Measurements from ENCODE around the gene BRCC3.

BRCC3 gene

DNA sequence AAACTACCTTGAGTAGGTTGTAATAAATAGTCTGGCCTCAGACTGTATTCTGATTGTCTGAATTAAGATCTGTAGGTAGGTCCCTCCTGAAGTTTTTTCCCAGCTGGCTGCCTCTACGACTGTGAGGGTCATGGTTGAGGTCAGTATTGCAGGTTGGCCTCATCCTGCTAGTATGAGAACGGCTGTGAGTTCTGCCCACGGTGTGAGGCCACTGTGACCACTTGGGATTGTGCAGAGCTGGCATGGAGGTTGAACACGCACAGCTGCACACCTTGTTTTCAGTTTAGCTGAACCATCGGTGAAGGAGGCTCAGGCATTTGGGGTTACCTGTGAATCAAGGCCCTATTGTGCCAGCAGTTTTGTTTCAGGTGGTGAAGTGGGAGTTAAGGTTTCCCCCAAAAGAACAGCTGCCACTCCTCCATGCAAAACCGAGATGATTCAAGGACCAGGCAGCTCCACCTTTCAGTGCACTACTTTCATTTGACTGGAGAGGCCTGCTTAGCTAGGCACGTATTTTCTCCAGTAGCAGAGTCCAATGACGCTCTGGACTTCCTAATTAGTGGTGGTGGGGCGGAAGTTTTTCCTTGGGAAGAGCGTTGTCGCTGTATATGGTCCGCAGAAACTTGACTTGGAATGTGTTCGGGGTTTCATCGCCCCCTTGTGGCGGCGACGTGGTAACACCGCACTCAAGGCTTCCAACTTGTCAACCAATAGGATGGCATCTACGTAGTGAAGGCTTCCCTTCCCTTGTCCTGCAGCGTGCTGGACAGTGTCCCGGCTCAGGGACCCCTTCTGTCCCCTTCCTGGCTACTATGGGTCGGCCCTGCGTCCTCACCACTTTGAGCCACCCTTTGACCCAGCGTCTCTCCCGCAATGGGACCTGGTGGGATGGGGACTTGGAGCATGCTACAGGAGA, 14.2 kb upstream of the BRCC3 start:
- peak overlapping the region; percentile 26 for H3K4me3 ChIP-seq (ENCODE audit: low read depth, low read length)
- TF ChIP-seq, protein P1, sequence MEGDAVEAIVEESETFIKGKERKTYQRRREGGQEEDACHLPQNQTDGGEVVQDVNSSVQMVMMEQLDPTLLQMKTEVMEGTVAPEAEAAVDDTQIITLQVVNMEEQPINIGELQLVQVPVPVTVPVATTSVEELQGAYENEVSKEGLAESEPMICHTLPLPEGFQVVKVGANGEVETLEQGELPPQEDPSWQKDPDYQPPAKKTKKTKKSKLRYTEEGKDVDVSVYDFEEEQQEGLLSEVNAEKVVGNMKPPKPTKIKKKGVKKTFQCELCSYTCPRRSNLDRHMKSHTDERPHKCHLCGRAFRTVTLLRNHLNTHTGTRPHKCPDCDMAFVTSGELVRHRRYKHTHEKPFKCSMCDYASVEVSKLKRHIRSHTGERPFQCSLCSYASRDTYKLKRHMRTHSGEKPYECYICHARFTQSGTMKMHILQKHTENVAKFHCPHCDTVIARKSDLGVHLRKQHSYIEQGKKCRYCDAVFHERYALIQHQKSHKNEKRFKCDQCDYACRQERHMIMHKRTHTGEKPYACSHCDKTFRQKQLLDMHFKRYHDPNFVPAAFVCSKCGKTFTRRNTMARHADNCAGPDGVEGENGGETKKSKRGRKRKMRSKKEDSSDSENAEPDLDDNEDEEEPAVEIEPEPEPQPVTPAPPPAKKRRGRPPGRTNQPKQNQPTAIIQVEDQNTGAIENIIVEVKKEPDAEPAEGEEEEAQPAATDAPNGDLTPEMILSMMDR (IDR thresholded peaks at IDR 0.05; ENCODE audit: low read depth, low read length, missing control alignments): peak; percentile 78
- DNase-seq (ENCODE audit: low read depth): no peak

GRCh38 chrX:155061760-155062159, 9.5 kb upstream of the BRCC3 start:
- TF ChIP-seq, protein P1 (IDR thresholded peaks at IDR 0.05; ENCODE audit: low read depth, low read length, missing control alignments): no peak
- no peak overlapping the region for H3K4me3 ChIP-seq (ENCODE audit: low read depth, low read length)
- DNase-seq (ENCODE audit: low read depth): no peak

- no peak for DNase-seq (ENCODE audit: low read depth)
- H3K4me3 ChIP-seq (ENCODE audit: low read depth, low read length): no peak overlapping the region
- TF ChIP-seq, protein P1 (IDR thresholded peaks at IDR 0.05; ENCODE audit: low read depth, low read length, missing control alignments): no peak
Observed at GRCh38 chrX:155065035-155065734, 6.1 kb upstream of the BRCC3 start.

- no peak for DNase-seq (ENCODE audit: low read depth)
- TF ChIP-seq, protein P1 (IDR thresholded peaks at IDR 0.05; ENCODE audit: low read depth, low read length, missing control alignments): no peak
- H3K4me3 ChIP-seq (ENCODE audit: low read depth, low read length): no peak overlapping the region
Observed at GRCh38 chrX:155068165-155068564, 3.1 kb upstream of the BRCC3 start.

- DNase-seq (ENCODE audit: low read depth): no peak
- TF ChIP-seq, protein P1 (IDR thresholded peaks at IDR 0.05; ENCODE audit: low read depth, low read length, missing control alignments): no peak
- H3K4me3 ChIP-seq (ENCODE audit: low read depth, low read length): peak overlapping the region; percentile 59
Observed at GRCh38 chrX:155069414-155069813, 1.9 kb upstream of the BRCC3 start.

GRCh38 chrX:155070038-155070437, 1.3 kb upstream of the BRCC3 start:
- TF ChIP-seq, protein P1 (IDR thresholded peaks at IDR 0.05; ENCODE audit: low read depth, low read length, missing control alignments): no peak
- no peak for DNase-seq (ENCODE audit: low read depth)
- H3K4me3 ChIP-seq (ENCODE audit: low read depth, low read length): peak overlapping the region; percentile 59

All from GM12864 (cell line).